IMR-90 (cell line): Measurements from ENCODE around the gene BEAN1. TPM values are rescaled to one million over a fixed set of nuclear protein-coding genes. Genes with fewer than 3 reads are reported as not detected.

Experiments used
- ATAC-seq: fragments of 200-7000 bp; cut with Tn5 transposase; 2 replicates; pipeline ENCODE4 v1.9.1; 2020; ENCODE audit warnings: low read depth, mild to moderate bottlenecking, moderate library complexity
- BruUV-seq: library from RNA; stranded (reverse); fragments of 400-500 nt; replicated peaks from 2 replicates; lab custom pipeline; 2021; lab: Mats Ljungman, UMichigan
- CTCF ChIA-PET: fragments of 300-600 bp; formaldehyde crosslinking; extraction: SDS; loops from one replicate; lab custom pipeline; 2021; ENCODE audit warnings: antibody characterized with exemption; lab: Yijun Ruan, JAX
- POLR2A ChIA-PET: fragments of 300-600 bp; sonication (Branson Sonifier 250); formaldehyde crosslinking; loops from one replicate; lab custom pipeline; 2022; ENCODE audit warnings: antibody characterized with exemption; ENCODE audit not compliant: unreplicated experiment; lab: Charles Lee
- DNase-seq: peaks from one replicate; pipeline ENCODE4 v3.0.0; 2013
- H2AFZ ChIP-seq: replicated peaks from 2 replicates; pipeline ENCODE3; 2013; ENCODE audit warnings: low read length, mild to moderate bottlenecking; ENCODE audit not compliant: poor library complexity
- H2AK5ac ChIP-seq: 2 replicates; pipeline ENCODE4 v1.6.1; 2013; ENCODE audit warnings: low read depth, low read length, inconsistent platforms
- H2AK9ac ChIP-seq: replicated peaks from 2 replicates; pipeline ENCODE3; 2013; ENCODE audit warnings: mild to moderate bottlenecking, low read depth, low read length, moderate library complexity; ENCODE audit not compliant: poor library complexity
- H2BK120ac ChIP-seq: 2 replicates; pipeline ENCODE4 v1.6.1; 2013; ENCODE audit warnings: low read depth, low read length, inconsistent platforms
- H2BK15ac ChIP-seq: 3 replicates; pipeline ENCODE4 v1.6.1; 2013; ENCODE audit warnings: low read depth, low read length, inconsistent platforms
- H2BK20ac ChIP-seq: 2 replicates; pipeline ENCODE4 v1.6.1; 2013; ENCODE audit warnings: low read depth, mild to moderate bottlenecking, inconsistent platforms, low read length, moderate library complexity
- H2BK5ac ChIP-seq: 2 replicates; pipeline ENCODE4 v1.6.1; 2013; ENCODE audit warnings: mild to moderate bottlenecking, low read depth, low read length, inconsistent platforms; ENCODE audit not compliant: poor library complexity, severe bottlenecking
- H3K14ac ChIP-seq: replicated peaks from 2 replicates; pipeline ENCODE4 v1.6.1; 2013; ENCODE audit warnings: low read depth, low read length, inconsistent platforms
- H3K18ac ChIP-seq: 2 replicates; pipeline ENCODE4 v1.6.1; 2013; ENCODE audit warnings: low read depth, low read length, control low read depth
- H3K23ac ChIP-seq: 2 replicates; pipeline ENCODE4 v1.6.1; 2013; ENCODE audit warnings: low read depth, low read length, inconsistent platforms
- H3K27ac ChIP-seq: 2 replicates; pipeline ENCODE4 v1.5.1; 2013; ENCODE audit warnings: mild to moderate bottlenecking, control low read depth, low read length; ENCODE audit not compliant: insufficient read depth
- H3K27me3 ChIP-seq: 2 replicates; pipeline ENCODE4 v1.6.1; 2013; ENCODE audit warnings: low read length; ENCODE audit not compliant: control insufficient read depth, insufficient read depth
- H3K36me3 ChIP-seq: 2 replicates; pipeline ENCODE4 v1.6.1; 2013; ENCODE audit warnings: low read length, mixed read lengths; ENCODE audit not compliant: control insufficient read depth, insufficient read depth
- H3K4ac ChIP-seq: 2 replicates; pipeline ENCODE4 v1.6.1; 2013; ENCODE audit warnings: low read depth, low read length, inconsistent platforms
- H3K4me1 ChIP-seq: 2 replicates; pipeline ENCODE4 v1.6.1; 2013; ENCODE audit warnings: low read length, mixed read lengths; ENCODE audit not compliant: control insufficient read depth, insufficient read depth
- H3K4me2 ChIP-seq: 2 replicates; pipeline ENCODE4 v1.6.1; 2013; ENCODE audit warnings: low read depth, mild to moderate bottlenecking, control low read depth, low read length, moderate library complexity
- H3K4me3 ChIP-seq: 2 replicates; pipeline ENCODE4 v1.5.1; 2013; ENCODE audit warnings: low read depth, mild to moderate bottlenecking, control low read depth, low read length, moderate library complexity; ENCODE audit not compliant: insufficient read depth
- H3K56ac ChIP-seq: 2 replicates; pipeline ENCODE4 v1.6.1; 2013; ENCODE audit warnings: low read length, inconsistent platforms; ENCODE audit not compliant: insufficient read depth; ENCODE audit errors: extremely low read depth
- H3K79me1 ChIP-seq, 2 experiments: 2 replicates each; pipeline ENCODE4 v1.6.1; 2013; ENCODE audit warnings: low read length in 2 of 2, inconsistent platforms in 1 of 2, low read depth in 1 of 2
- H3K9ac ChIP-seq: 2 replicates; pipeline ENCODE4 v1.6.1; 2013; ENCODE audit warnings: low read depth, low read length, control low read depth
- H3K9me1 ChIP-seq: 2 replicates; pipeline ENCODE4 v1.6.1; 2013; ENCODE audit warnings: low read length, inconsistent platforms; ENCODE audit not compliant: insufficient read depth
- H3K9me3 ChIP-seq: 2 replicates; pipeline ENCODE4 v1.6.1; 2013; ENCODE audit warnings: low read length; ENCODE audit not compliant: control insufficient read depth, insufficient read depth
- H4K20me1 ChIP-seq: 2 replicates; pipeline ENCODE4 v1.6.1; 2013; ENCODE audit warnings: low read length, inconsistent platforms; ENCODE audit not compliant: insufficient read depth
- H4K5ac ChIP-seq: 2 replicates; pipeline ENCODE4 v1.6.1; 2013; ENCODE audit warnings: mild to moderate bottlenecking, low read depth, low read length, control low read depth
- H4K8ac ChIP-seq, 2 experiments: 2 replicates each; pipeline ENCODE4 v1.6.1; 2013; ENCODE audit warnings: low read depth in 2 of 2, low read length in 2 of 2, control low read depth in 1 of 2, inconsistent platforms in 1 of 2
- H4K91ac ChIP-seq: 2 replicates; pipeline ENCODE4 v1.6.1; 2013; ENCODE audit warnings: low read depth, low read length, inconsistent platforms; ENCODE audit not compliant: insufficient read depth
- BHLHE40 ChIP-seq: fragments of 150-350 bp; IDR thresholded peaks from 2 replicates; pipeline ENCODE4 v1.6.1; 2016; ENCODE audit warnings: mild to moderate bottlenecking, low read depth, low read length
- CEBPB ChIP-seq: IDR thresholded peaks from 2 replicates; pipeline ENCODE4 v1.6.1; 2012; ENCODE audit warnings: low read depth, low read length, improper control_type of control experiment
- CHD1 ChIP-seq: IDR thresholded peaks from 2 replicates; pipeline ENCODE4 v1.6.1; 2012; ENCODE audit warnings: low read depth, low read length, improper control_type of control experiment
- CTCF ChIP-seq: conservative IDR thresholded peaks from 2 replicates; pipeline ENCODE4 v1.5.1; 2012; ENCODE audit warnings: mild to moderate bottlenecking, low read depth, low read length, improper control_type of control experiment
- FOS ChIP-seq: fragments of 150-350 bp; IDR thresholded peaks from 2 replicates; pipeline ENCODE4 v1.6.1; 2016; ENCODE audit warnings: low read depth, low read length
- MAFK ChIP-seq: IDR thresholded peaks from 2 replicates; pipeline ENCODE4 v1.6.1; 2012; ENCODE audit warnings: low read depth, low read length, improper control_type of control experiment
- MAZ ChIP-seq: IDR thresholded peaks from 2 replicates; pipeline ENCODE4 v1.6.1; 2012; ENCODE audit warnings: low read depth, mild to moderate bottlenecking, low read length, improper control_type of control experiment, moderate library complexity, borderline replicate concordance
- MXI1 ChIP-seq: IDR thresholded peaks from 2 replicates; pipeline ENCODE4 v1.6.1; 2012; ENCODE audit warnings: low read depth, mild to moderate bottlenecking, low read length, moderate library complexity, borderline replicate concordance
- NFE2L2 ChIP-seq: fragments of 150-350 bp; IDR thresholded peaks from 2 replicates; pipeline ENCODE4 v1.6.1; 2016; ENCODE audit warnings: low read depth, mild to moderate bottlenecking, low read length
- POLR2A ChIP-seq: IDR thresholded peaks from 2 replicates; pipeline ENCODE4 v1.6.1; 2012; ENCODE audit warnings: mild to moderate bottlenecking, low read depth, low read length
- RAD21 ChIP-seq: IDR thresholded peaks from 2 replicates; pipeline ENCODE4 v1.6.1; 2012; ENCODE audit warnings: low read length, improper control_type of control experiment
- RCOR1 ChIP-seq: IDR thresholded peaks from 2 replicates; pipeline ENCODE4 v1.6.1; 2012; ENCODE audit warnings: mild to moderate bottlenecking, low read length, improper control_type of control experiment; ENCODE audit not compliant: insufficient replicate concordance
- RFX5 ChIP-seq: IDR thresholded peaks from 2 replicates; pipeline ENCODE4 v1.8.0; 2012; ENCODE audit warnings: low read depth, mild to moderate bottlenecking, low read length, moderate library complexity
- SMC3 ChIP-seq: fragments of 150-350 bp; IDR thresholded peaks from 2 replicates; pipeline ENCODE4 v1.6.1; 2016; ENCODE audit warnings: low read depth, mild to moderate bottlenecking, antibody characterized with exemption, low read length, moderate library complexity
- WGBS, 2 experiments: methylation state at CpG; one replicate each; pipeline versions ENCODE4 v1.1.5 to v1.1.7; 2013; ENCODE audit warnings: missing lambda C conversion rate in 2 of 2; ENCODE audit not compliant: insufficient read length in 1 of 2; ENCODE audit errors: extremely low coverage in 2 of 2; 5-methylcytosine and 5-hydroxymethylcytosine counted together
- dilution Hi-C: fragments of 300-500 bp; cut with HindIII; formaldehyde crosslinking; loops from one replicate; pipeline ENCODE4 v1.14.3; 2018; ENCODE audit warnings: low sequenced_read_pairs; ENCODE audit not compliant: unreplicated experiment
- in situ Hi-C: fragments of 300-500 bp; cut with MboI; formaldehyde crosslinking; loops from 3 replicates; pipeline ENCODE4 v1.14.3; 2019; ENCODE audit warnings: low sequenced_read_pairs, inconsistent platforms, mixed read lengths
- intact Hi-C: fragments of 100-400 bp; cut with micrococcal nuclease; formaldehyde crosslinking; loops from 2 replicates; pipeline ENCODE4 v1.10.0; 2022
- polyA plus RNA-seq, 3 experiments: library from polyadenylated mRNA; depleted of rRNA; stranded (reverse); fragments of >200 nt; gene quantifications; 2 replicates each; pipeline ENCODE4 v1.2.3, GENCODE V29; 2012; ENCODE audit warnings: low replicate concordance in 1 of 3
- total RNA-seq: library from RNA; depleted of rRNA; stranded (reverse); fragments of >200 nt; gene quantifications from 2 replicates; pipeline ENCODE4 v1.2.3, GENCODE V29; 2012
- TF ChIP-seq, protein P1 (sequence below): fragments of 150-350 bp; IDR thresholded peaks from 2 replicates; pipeline ENCODE4 v1.6.1; 2017; ENCODE audit warnings: mild to moderate bottlenecking, antibody characterized with exemption, low read length, low read depth
- TF ChIP-seq, protein P2 (sequence below): fragments of 150-350 bp; IDR thresholded peaks from 2 replicates; pipeline ENCODE4 v1.6.1; 2016; ENCODE audit warnings: low read depth, mild to moderate bottlenecking, low read length, moderate library complexity, borderline replicate concordance

Gene BEAN1
- total and polyA plus RNA-seq, 2 of the 4 experiments (the other 2 are of a cell fraction) = not detected

- CTCF ChIA-PET = no interaction called here
Observed at GRCh38 chr16:66390346-66391108, 36.6 kb upstream of the BEAN1 start.

More at GRCh38 chr16:66390346-66391108, 36.6 kb upstream of the BEAN1 start:
- no peak for DNase-seq
- Histone ChIP-seq H3K9me1 (peaks cover 4% of the 10 kb centered on the region; the same call in 1 of the 2 replicates), H3K4me3 (no peak overlapping the region), H3K56ac (no peak overlapping the region), H2BK20ac (no peak overlapping the region), H2AK9ac (no peak overlapping the region), H3K9ac (no peak overlapping the region), H4K91ac (no peak overlapping the region), H3K4ac (no peak overlapping the region), H3K4me1 (no peaks in the 10 kb centered on the region), H3K18ac (no peak overlapping the region), H2BK5ac (no peak overlapping the region), H3K4me2 (no peak overlapping the region), H4K8ac (no peak overlapping the region), H2AFZ (no peak overlapping the region), H4K20me1 (no peaks in the 10 kb centered on the region), H3K36me3 (no peaks in the 10 kb centered on the region), H3K23ac (no peak overlapping the region), H3K14ac (no peak overlapping the region), H4K5ac (no peak overlapping the region), H2BK120ac (no peak overlapping the region), H3K79me1 (no peaks in the 10 kb centered on the region), H2BK15ac (no peak overlapping the region), H2AK5ac (no peak overlapping the region), H3K27ac (no peak overlapping the region), H3K9me3 (no peaks in the 10 kb centered on the region), H3K27me3 (peaks cover 21% of the 10 kb centered on the region)
- intact Hi-C loops = no loop called here
- no TSS peak for BruUV-seq
- TF ChIP-seq POLR2A (no peak), SMC3 (no peak), NFE2L2 (no peak), MXI1 (no peak), MAFK (no peak), RFX5 (no peak), CEBPB (no peak), CHD1 (no peak), BHLHE40 (no peak), CTCF (no peak), RAD21 (no peak), RCOR1 (no peak), MAZ (no peak), FOS (no peak)
- TF ChIP-seq, protein P1, sequence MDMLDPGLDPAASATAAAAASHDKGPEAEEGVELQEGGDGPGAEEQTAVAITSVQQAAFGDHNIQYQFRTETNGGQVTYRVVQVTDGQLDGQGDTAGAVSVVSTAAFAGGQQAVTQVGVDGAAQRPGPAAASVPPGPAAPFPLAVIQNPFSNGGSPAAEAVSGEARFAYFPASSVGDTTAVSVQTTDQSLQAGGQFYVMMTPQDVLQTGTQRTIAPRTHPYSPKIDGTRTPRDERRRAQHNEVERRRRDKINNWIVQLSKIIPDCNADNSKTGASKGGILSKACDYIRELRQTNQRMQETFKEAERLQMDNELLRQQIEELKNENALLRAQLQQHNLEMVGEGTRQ = no peak
- TF ChIP-seq, protein P2, sequence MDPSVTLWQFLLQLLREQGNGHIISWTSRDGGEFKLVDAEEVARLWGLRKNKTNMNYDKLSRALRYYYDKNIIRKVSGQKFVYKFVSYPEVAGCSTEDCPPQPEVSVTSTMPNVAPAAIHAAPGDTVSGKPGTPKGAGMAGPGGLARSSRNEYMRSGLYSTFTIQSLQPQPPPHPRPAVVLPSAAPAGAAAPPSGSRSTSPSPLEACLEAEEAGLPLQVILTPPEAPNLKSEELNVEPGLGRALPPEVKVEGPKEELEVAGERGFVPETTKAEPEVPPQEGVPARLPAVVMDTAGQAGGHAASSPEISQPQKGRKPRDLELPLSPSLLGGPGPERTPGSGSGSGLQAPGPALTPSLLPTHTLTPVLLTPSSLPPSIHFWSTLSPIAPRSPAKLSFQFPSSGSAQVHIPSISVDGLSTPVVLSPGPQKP = no peak
- WGBS, 2 experiments = 80% methylated on average over 7 of the region's 14 CpGs; no CpG with 5 or more reads in 1 of the 2 experiments
- no peak for ATAC-seq
- POLR2A ChIA-PET = no interaction called here
- in situ Hi-C loops = no loop called here
- dilution Hi-C loops = no loop called here
